Sigmoid colon (tissue), 7 donors: Measurements from ENCODE around the gene CDC73. TPM values are rescaled to one million over a fixed set of nuclear protein-coding genes. Genes with fewer than 3 reads are reported as not detected.
A peak's percentile ranks its signal among the peaks of the same experiment; 100 is the strongest.

ENCODE experiments used
- DNase-seq: peaks from one replicate; pipeline ENCODE4 v3.0.0-alpha.2; 2019
- H3K27ac ChIP-seq, 4 donors: fragments of 200-600 bp; sonication (generic); one replicate each; pipeline ENCODE4 v1.5.1; 2016 to 2019; ENCODE audit warnings: mild to moderate bottlenecking in 1 of 4
- H3K27me3 ChIP-seq, 3 donors: fragments of 200-600 bp; sonication (generic); one replicate each; pipeline ENCODE4 v1.5.1; 2019; ENCODE audit warnings: mild to moderate bottlenecking in 1 of 3
- H3K36me3 ChIP-seq, 4 donors: fragments of 200-600 bp; sonication (generic); one replicate each; pipeline ENCODE4 v1.5.1; 2016 to 2019
- H3K4me1 ChIP-seq, 4 donors: fragments of 200-600 bp; sonication (generic); one replicate each; pipeline ENCODE4 v1.5.1; 2017 to 2019
- H3K4me3 ChIP-seq, 4 donors: fragments of 200-600 bp; sonication (generic); one replicate each; pipeline ENCODE4 v1.5.1; 2017 to 2019; ENCODE audit warnings: mild to moderate bottlenecking in 2 of 4, moderate library complexity in 1 of 4
- H3K9me3 ChIP-seq, 4 donors: fragments of 200-600 bp in 3 of 4; sonication (generic) in 3 of 4; one replicate each; pipeline versions ENCODE4 v1.5.1 to v1.6.1; 2013 to 2019
- EP300 ChIP-seq, 4 donors: sonication (generic); formaldehyde crosslinking; IDR thresholded peaks; one replicate each; pipeline ENCODE4 v1.6.1; 2017; ENCODE audit warnings: antibody characterized with exemption in 4 of 4
- POLR2A ChIP-seq, 2 donors: fragments of 450-650 bp; IDR thresholded peaks; one replicate each; pipeline ENCODE4 v1.6.1; 2016; ENCODE audit warnings: antibody characterized with exemption in 2 of 2, mild to moderate bottlenecking in 2 of 2, moderate library complexity in 2 of 2
- POLR2AphosphoS5 ChIP-seq, 4 donors: sonication (generic); formaldehyde crosslinking; IDR thresholded peaks; one replicate each; pipeline ENCODE4 v1.6.1; 2017; ENCODE audit warnings: antibody characterized with exemption in 4 of 4
- WGBS, 2 donors: extraction: QIAGEN DNeasy Blood & Tissue Kit; methylation state at CpG; one replicate each; pipeline ENCODE4 v1.1.7; 2013; 5-methylcytosine and 5-hydroxymethylcytosine counted together
- intact Hi-C: fragments of 100-400 bp; cut with DNase I; formaldehyde crosslinking; loops from one replicate; pipeline ENCODE4 v1.15.1; 2023
- polyA plus RNA-seq, 3 donors: library from polyadenylated mRNA; stranded (reverse); fragments of 200-250 nt; gene quantifications; one replicate each; pipeline ENCODE4 v1.2.3, GENCODE V29; 2013
- total RNA-seq, 4 donors: library from RNA; depleted of rRNA; stranded (reverse); fragments of >200 nt; gene quantifications; one replicate each; pipeline ENCODE4 v1.1.0, GENCODE V29; 2016
- TF ChIP-seq, protein P1 (sequence below), 4 experiments: fragments of 450-650 bp in 3 of 4; fragments of 200-600 bp in 1 of 4; IDR thresholded peaks; one replicate each; pipeline ENCODE4 v1.5.1; 2016 to 2019; ENCODE audit warnings: antibody characterized with exemption in 4 of 4, mild to moderate bottlenecking in 3 of 4, moderate library complexity in 2 of 4
- donor health status: healthy with polysubstance abuse.
- donor health status: Bipolar disorder and iron deficiency.
- donor health status: healthy.

Gene CDC73
- total and polyA plus RNA-seq, 7 donors: 13.2 to 72.4 (median 45.7) TPM

DNA sequence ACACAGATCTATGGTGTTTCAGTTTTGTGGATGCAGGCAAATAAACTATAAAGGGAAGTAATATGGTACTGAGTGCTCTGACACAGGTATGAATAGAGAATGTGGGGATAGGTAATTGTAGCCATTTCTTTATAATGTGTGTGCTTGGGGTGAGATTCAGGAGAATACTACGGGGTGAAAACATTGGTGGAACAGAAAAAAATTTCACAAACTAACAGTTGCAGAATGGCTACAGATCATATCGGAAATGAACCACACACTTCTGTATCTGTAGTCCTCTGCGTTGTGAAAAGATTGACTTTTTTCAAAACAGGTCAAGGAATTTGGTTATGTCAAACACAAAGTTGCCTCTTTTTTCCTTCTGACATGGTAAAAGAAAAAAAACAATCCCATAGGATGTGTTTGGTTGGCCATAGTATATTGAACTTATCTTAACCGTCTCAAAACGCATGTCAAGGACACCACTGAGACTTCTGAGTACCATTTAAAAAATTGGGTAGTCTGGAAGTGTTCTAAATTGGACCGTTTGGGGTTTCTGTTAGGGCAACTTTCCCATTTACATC lies 1.1 kb upstream of the CDC73 start:
- H3K4me3 ChIP-seq: peak overlapping the region in 3 of 4 donors; percentile 58 to 72 (median 65)
- no peaks in the 10 kb centered on the region for H3K27me3 ChIP-seq
- H3K4me1 ChIP-seq: peaks cover 0 to 40% (median 30%) of the 10 kb centered on the region in 4 donors
- no peaks in the 10 kb centered on the region for H3K9me3 ChIP-seq
- peak overlapping the region in 1 of 4 donors; percentile 87 for H3K27ac ChIP-seq
- DNase-seq: no peak
- H3K36me3 ChIP-seq: peaks cover 0 to 6% (median 0%) of the 10 kb centered on the region in 4 donors
- whole genome bisulfite sequencing, 2 donors: 88 to 89% methylated on average over 6 of the region's 6 CpGs
- TF ChIP-seq POLR2A (IDR thresholded peaks at IDR 0.05) (no peak), POLR2AphosphoS5 (IDR thresholded peaks at IDR 0.05) (no peak)
- intact Hi-C loops: loop anchor here (1.0 to 10.0 kb wide), 4 partner anchors 15 to 643 kb away; partner anchors contain the start of genes GLRX2 and RGS2

GRCh38 chr1:193123751-193124150 lies 1.9 kb downstream of the CDC73 start:
- Histone ChIP-seq H3K9me3 (no peaks in the 10 kb centered on the region), H3K36me3 (peaks cover 0 to 13% (median 0%) of the 10 kb centered on the region in 4 donors), H3K27ac (no peak overlapping the region), H3K4me3 (peak overlapping the region in 1 of 4 donors; percentile 72), H3K27me3 (no peaks in the 10 kb centered on the region), H3K4me1 (peaks cover 0 to 52% (median 34%) of the 10 kb centered on the region in 4 donors)
- no peak for TF ChIP-seq POLR2A (IDR thresholded peaks at IDR 0.05)
- TF ChIP-seq EP300 (IDR thresholded peaks at IDR 0.05): no peak
- TF ChIP-seq, protein P1, sequence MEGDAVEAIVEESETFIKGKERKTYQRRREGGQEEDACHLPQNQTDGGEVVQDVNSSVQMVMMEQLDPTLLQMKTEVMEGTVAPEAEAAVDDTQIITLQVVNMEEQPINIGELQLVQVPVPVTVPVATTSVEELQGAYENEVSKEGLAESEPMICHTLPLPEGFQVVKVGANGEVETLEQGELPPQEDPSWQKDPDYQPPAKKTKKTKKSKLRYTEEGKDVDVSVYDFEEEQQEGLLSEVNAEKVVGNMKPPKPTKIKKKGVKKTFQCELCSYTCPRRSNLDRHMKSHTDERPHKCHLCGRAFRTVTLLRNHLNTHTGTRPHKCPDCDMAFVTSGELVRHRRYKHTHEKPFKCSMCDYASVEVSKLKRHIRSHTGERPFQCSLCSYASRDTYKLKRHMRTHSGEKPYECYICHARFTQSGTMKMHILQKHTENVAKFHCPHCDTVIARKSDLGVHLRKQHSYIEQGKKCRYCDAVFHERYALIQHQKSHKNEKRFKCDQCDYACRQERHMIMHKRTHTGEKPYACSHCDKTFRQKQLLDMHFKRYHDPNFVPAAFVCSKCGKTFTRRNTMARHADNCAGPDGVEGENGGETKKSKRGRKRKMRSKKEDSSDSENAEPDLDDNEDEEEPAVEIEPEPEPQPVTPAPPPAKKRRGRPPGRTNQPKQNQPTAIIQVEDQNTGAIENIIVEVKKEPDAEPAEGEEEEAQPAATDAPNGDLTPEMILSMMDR (IDR thresholded peaks at IDR 0.05): no peak
- no peak for TF ChIP-seq POLR2AphosphoS5 (IDR thresholded peaks at IDR 0.05)
- DNase-seq: no peak
- intact Hi-C loops: loop anchor here (5.0 to 10.0 kb wide), 3 partner anchors 316 to 646 kb away; partner anchors contain the start of gene RGS2

GRCh38 chr1:193125369-193125768 lies 3.5 kb downstream of the CDC73 start:
- Histone ChIP-seq H3K27me3 (no peaks in the 10 kb centered on the region), H3K9me3 (no peaks in the 10 kb centered on the region), H3K36me3 (peaks cover 0 to 26% (median 6%) of the 10 kb centered on the region in 4 donors), H3K4me1 (peaks cover 0 to 52% (median 34%) of the 10 kb centered on the region in 4 donors), H3K27ac (no peak overlapping the region), H3K4me3 (no peak overlapping the region)
- intact Hi-C loops: loop anchor here (10.0 kb wide), 1 partner anchor 541 kb away; no protein-coding TSS in a partner anchor
- WGBS, 2 donors: 96% methylated on average over 6 of the region's 6 CpGs
- TF ChIP-seq POLR2AphosphoS5 (IDR thresholded peaks at IDR 0.05) (no peak), EP300 (IDR thresholded peaks at IDR 0.05) (no peak), POLR2A (IDR thresholded peaks at IDR 0.05) (no peak)
- TF ChIP-seq, protein P1 (IDR thresholded peaks at IDR 0.05): no peak
- DNase-seq: no peak

GRCh38 chr1:193131266-193131860 lies 9.5 kb downstream of the CDC73 start:
- 96 to 97% methylated on average over 2 of the region's 2 CpGs for WGBS, 2 donors
- no peak for DNase-seq
- H3K27me3 ChIP-seq: no peaks in the 10 kb centered on the region
- intact Hi-C loops: no loop called here
- no peaks in the 10 kb centered on the region for H3K9me3 ChIP-seq
- H3K27ac ChIP-seq: no peak overlapping the region
- H3K4me1 ChIP-seq: peaks cover 0 to 16% (median 4%) of the 10 kb centered on the region in 4 donors
- H3K4me3 ChIP-seq: no peak overlapping the region
- peaks cover 4 to 56% (median 14%) of the 10 kb centered on the region in 4 donors for H3K36me3 ChIP-seq
- TF ChIP-seq POLR2A (IDR thresholded peaks at IDR 0.05) (no peak), POLR2AphosphoS5 (IDR thresholded peaks at IDR 0.05) (no peak), EP300 (IDR thresholded peaks at IDR 0.05) (no peak)
- TF ChIP-seq, protein P1 (IDR thresholded peaks at IDR 0.05): no peak

GRCh38 chr1:193140254-193140653 lies 18.4 kb downstream of the CDC73 start:
- Histone ChIP-seq H3K4me3 (no peak overlapping the region), H3K4me1 (peaks cover 0 to 11% (median 0%) of the 10 kb centered on the region in 4 donors), H3K27ac (no peak overlapping the region), H3K9me3 (no peaks in the 10 kb centered on the region), H3K27me3 (no peaks in the 10 kb centered on the region), H3K36me3 (peaks cover 0 to 72% (median 8%) of the 10 kb centered on the region in 4 donors)
- TF ChIP-seq POLR2A (IDR thresholded peaks at IDR 0.05): no peak
- TF ChIP-seq, protein P1 (IDR thresholded peaks at IDR 0.05): no peak
- no peak for TF ChIP-seq POLR2AphosphoS5 (IDR thresholded peaks at IDR 0.05)
- no peak for TF ChIP-seq EP300 (IDR thresholded peaks at IDR 0.05)
- 75 to 88% methylated on average over 7 of the region's 7 CpGs for WGBS, 2 donors
- intact Hi-C loops: no loop called here
- DNase-seq: no peak
